GM19238 (cell line): ENCODE data around the gene TMEFF2.
"Not testable (repeated sequence)": the region's sequence is repeated elsewhere in the genome, so short reads cannot be mapped to it uniquely, and the experiment has no call there.

Experiments
- DNase-seq: peaks from one replicate; pipeline ENCODE4 v3.0.0; 2011; ENCODE audit warnings: low spot score; ENCODE audit not compliant: insufficient read length

The TMEFF2 gene

DNA sequence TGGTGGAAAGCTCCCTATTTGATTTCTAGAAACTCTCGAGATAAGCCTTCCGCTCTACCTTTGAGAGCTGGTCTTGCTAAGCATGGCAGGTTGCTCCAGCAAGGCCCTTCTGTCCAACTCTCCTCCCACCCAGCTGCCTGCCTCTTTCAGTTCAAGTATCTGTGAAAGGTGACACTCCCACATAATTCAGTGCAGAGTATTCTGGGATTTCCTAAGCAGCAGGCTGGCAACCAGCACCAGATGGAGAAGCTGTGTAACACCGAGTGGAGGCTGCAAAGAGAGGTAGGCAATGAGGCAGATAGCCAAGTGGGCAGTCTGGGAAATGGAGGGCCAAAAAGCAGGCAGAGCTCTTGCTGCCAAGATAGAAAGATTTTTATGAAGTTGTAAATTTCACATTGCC is 259.5 kb downstream of the TMEFF2 start:
- no peak for DNase-seq

DNA sequence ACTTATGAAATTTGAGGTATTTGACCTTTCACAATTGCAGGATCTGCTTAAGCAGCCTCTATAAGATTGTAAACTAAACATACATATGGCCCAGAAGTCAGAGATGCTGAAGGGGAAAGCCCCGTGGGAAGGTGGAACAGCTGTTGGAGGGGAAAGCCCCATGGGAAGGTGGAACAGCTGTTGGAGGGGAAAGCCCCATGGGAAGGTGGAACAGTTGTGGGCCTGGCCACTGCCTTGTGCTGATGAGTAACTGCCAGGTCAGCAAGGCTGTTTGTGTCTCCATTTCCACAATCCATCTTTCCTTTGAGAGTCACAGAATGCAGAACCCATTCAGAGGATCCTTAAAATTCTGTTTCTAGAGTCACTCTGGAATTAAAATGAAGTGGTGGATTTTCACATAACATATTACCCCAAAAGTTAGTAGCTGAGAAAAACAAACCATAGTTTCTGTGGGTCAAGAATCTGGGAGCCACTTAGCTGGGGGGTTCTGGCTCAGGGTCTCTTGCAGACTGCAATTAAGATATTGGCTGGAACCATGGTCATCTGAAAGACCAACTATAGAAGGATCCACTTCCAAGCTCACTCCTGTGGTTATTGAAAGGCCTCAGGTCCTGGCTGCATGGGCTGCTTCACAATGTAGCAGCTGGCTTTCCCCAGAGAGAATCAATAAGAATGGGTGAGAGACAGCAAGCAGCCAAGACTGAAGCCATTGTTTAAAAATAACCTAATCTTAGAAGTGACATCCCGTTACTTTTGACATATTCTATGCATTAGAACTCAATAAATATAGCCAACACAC is 261.2 kb downstream of the TMEFF2 start:
- DNase-seq = peak; percentile 7

DNA sequence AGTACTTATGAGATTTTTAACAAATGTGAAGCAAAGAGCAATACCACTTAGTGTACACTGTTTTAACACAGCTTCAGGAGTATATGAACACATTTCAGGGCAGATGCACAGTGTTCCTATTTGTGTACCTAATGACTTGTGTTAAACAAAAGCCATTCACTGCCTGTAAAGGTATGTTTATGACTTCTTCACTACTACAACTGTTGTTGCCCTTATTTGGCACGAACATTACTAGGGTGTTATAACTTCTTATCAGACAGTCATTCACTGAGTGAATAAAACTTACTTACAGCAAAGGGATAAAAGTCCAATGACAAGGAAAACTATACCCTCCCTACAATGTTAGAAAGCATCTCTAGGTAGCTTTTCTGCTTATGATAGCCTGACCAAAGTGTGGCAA is 262.4 kb downstream of the TMEFF2 start:
- no peak for DNase-seq

GRCh38 chr2:191931329-191931728 is 263.4 kb downstream of the TMEFF2 start:
- no peak for DNase-seq

DNA sequence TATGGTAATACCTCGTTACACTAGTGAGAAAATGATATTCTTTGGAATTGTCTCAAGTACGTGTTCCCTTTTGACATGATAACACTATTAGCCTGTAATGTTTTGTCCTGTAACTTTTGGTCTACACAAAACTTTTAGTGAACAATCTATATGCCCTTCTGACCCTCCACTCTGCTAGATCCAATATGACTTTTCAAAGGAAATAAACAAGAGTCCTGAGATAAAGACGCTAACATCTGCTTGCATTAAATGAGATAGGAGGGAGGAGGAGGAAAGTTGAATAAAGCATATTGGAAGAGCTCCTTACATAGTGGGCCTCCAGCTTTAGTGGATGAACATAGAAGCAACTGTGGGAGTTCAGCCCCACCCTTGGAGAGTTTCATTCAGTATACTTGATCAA is 264.5 kb downstream of the TMEFF2 start:
- no peak for DNase-seq

DNA sequence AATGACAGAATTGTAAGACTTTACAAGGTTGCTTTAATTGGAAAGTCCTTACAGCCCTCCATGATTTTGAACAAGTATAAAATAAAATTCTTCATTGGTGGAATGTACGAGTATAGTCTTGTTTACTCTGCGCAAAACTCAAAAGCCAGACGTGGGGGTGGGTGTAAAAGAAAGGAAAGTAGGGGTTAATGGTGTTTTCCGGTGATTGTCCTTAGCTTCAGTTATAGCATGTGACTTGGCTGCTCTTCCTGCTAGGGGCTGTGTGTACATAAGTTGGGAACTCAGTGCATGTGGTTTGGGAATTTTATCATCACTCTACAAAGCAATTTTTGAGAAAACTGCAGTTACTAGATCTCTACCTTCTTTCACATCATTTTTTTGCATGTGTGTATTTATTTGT is 265.4 kb downstream of the TMEFF2 start:
- no peak for DNase-seq

GRCh38 chr2:191927991-191928390 is 266.7 kb downstream of the TMEFF2 start:
- DNase-seq = no peak

- no peak for DNase-seq
These were observed 267.3 kb downstream of the TMEFF2 start for GRCh38 chr2:191927319-191927867.

DNA sequence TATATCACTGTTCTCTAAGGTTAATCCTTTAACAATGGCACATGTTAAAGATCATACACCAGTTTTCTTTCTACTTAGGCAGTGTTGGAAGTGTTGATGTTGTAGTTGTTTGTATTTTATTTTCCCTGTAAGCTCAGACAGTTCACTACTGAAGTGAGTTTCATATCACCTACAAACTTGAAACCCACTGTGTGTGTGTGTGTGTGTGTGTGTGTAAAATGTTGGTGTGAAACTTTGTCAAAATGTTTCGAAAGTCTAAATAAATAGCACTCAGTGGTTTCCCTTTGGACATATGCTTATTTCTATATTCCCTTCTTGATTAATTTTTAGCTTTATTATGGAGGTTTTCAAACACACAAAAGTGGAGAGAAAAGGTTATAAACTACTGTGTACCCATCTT is 268.1 kb downstream of the TMEFF2 start:
- no peak for DNase-seq

DNA sequence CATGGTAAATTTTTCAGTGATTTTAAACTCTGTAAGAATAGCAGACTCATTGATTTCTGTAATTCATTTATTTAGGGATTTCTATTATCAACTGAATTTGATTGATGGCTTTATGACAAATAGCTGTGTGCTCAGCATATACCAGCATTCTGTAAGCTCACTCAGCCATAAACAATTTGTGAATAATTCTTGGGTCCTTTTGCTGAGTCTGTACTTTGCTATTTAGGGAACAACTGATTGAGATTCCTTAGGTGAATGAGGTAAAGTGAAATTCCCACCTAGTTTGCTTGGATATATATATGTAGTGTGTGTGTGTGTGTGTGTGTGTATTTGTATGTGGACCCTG is 271.1 kb downstream of the TMEFF2 start:
- DNase-seq = no peak

DNA sequence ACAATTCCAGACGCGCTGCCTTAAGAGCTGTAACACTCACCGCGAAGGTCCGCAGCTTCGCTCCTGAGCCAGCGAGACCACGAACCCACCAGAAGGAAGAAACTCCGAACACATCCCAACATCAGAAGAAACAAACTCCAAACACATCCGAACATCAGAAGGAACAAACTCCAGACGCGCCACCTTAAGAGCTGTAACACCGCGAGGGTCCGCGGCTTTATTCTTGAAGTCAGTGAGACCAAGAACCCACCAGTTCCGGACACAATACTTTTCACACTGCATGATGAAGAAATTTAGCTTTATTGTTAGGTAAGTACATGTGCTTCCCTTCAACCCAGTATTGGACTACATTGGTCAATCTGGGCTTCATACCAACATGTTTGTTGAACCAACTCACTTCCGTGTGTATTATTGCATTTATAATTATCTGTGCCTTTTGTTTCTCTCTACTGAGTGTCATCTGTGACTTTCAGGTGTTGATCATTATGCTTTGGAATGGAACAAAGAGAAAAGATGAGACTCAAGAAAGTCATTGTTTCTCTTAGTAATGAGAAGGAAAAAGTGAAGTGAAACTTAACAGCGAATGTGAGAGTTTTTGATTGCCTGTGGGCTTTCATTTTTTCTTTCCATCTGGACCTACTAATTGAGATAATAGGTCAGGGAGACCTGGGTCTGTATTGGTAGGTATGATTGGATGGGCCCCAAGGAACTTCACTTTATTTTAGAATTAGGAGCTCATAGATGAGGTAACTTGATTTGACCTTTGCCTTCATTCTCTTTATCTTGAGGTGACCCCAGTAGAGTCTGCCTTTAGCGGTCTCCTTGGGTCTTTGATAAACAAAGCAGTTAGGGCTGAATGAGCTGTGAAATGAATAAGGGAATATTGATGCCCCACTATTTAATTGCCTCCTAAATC is 271.7 kb downstream of the TMEFF2 start:
- DNase-seq = peak; percentile 22

- not testable (repeated sequence) for DNase-seq
These were observed 273.1 kb downstream of the TMEFF2 start for GRCh38 chr2:191921650-191922049.

GRCh38 chr2:191920502-191920901 is 274.2 kb downstream of the TMEFF2 start:
- DNase-seq = no peak

- DNase-seq = no peak
These were observed 276.6 kb downstream of the TMEFF2 start for GRCh38 chr2:191917967-191918651.

DNA sequence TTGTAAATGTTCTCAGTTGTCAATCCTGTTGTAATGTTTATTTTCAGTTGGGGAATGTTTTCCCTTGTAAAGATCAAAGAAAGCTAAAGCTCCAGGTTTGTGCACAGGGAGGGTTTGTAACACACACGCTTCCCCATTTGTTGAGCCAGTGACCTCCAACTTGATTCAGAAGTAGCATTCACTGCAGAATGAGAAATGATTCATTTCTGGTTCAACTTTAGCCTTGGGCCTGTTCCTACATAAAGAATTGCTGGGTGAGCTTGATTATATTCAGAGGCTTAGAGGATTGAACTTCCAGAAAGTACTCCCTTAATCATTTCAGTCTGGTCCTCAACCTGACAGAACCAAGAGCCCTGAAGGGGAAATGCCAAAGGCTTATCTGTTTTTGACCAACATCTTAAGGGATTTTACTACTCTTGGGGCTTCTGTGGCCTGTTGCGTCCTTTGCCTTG is 277.3 kb downstream of the TMEFF2 start:
- no peak for DNase-seq

GRCh38 chr2:191916826-191917225 is 277.9 kb downstream of the TMEFF2 start:
- DNase-seq = no peak

- no peak for DNase-seq
These were observed 279.0 kb downstream of the TMEFF2 start for GRCh38 chr2:191915750-191916149.

DNA sequence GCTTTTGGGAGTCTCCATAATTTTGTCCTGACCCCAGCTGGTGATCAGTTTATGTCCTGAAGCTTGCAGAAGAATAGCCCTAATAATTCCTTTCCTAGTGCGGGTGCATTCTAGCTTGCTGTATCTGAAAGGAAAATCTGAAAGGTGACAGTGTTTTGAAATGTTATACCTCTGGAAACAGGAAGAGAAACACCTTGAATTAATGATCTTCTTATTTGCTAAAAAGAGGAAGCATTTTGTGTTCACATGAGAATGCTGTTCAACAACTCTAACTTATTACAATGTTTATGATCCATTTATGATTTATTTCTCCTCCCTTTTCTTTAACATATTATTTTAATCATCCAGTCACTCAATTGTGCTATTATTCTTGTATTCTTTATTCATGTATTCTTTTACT is 280.9 kb downstream of the TMEFF2 start:
- DNase-seq = no peak

DNA sequence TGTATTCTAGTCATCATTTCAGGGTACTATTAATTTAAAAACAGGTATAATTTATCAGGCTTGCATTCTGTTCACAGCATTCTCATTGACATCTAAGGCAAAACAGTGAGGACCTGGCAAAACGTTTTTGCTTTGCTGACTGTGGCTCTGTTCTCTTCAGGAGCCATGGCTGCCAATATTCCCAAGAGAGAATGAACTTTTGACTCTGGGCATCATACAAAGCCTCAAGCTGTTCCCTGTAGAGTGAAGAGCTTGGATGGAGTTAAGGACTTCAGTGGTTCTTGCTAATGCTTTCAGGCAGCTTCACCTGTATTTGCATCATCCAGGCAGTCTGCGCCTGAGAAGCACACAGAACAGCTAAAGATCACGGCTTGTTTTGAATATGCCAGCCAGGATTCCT is 282.0 kb downstream of the TMEFF2 start:
- DNase-seq = no peak

DNA sequence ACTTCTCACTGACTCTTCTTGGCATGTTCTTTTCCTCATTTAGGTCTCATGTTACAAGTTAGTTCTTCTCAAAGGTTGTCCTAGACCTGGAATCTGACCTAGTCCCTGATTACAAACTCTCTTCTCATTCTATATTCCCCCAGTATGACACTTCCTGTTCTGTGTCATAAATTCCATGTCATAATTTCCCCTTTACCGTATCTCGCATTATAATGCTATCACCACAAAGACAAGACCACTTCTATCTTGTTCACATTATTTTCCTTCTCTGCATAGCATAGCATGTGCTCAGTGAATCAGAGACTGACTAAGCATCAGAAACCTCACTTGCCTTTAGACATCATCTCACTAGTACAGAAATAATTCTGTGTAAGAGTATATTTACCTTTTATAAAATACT is 284.2 kb downstream of the TMEFF2 start:
- DNase-seq = no peak

- no peak for DNase-seq
These were observed 285.9 kb downstream of the TMEFF2 start for GRCh38 chr2:191908874-191909273.

DNA sequence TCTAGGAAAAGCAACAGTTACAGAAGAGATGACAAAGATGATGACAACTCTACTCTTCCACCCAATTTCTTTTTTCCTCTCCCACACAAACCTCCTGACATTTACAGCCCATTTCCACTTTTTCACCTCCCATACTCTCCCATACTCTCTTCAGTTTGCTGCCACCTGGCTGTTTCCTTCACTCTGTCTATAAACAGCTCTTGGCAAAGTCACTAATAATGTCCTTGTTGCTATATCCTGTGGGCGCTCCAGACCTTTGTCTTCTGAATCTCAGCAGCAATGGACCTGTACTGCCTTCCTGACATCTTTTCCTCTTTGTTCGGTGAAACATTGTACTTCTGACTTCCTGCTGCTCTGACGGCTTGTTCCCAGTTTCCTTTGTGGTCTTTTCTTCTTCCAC is 287.2 kb downstream of the TMEFF2 start:
- no peak for DNase-seq
